SK-N-MC (cell line): ENCODE data around the gene HAUS2.
A peak's percentile ranks its signal among the peaks of the same experiment; 100 is the strongest.

ENCODE experiments used
- DNase-seq: peaks from one replicate; pipeline ENCODE4 v3.0.0-alpha.2; 2011; ENCODE audit warnings: low read depth, low spot score
- H3K27ac ChIP-seq: fragments of 200-600 bp; sonication (generic); 2 replicates; pipeline ENCODE4 v1.5.1; 2016; ENCODE audit warnings: mixed run types
- H3K36me3 ChIP-seq: fragments of 200-600 bp; sonication (generic); 2 replicates; pipeline ENCODE4 v1.6.1; 2017; ENCODE audit warnings: antibody characterized with exemption, low read length, mixed read lengths; ENCODE audit not compliant: insufficient read depth
- H3K4me3 ChIP-seq: fragments of 200-600 bp; sonication (generic); 2 replicates; pipeline ENCODE4 v1.5.1; 2016
- H3K9ac ChIP-seq: fragments of 200-600 bp; sonication (generic); 2 replicates; pipeline ENCODE4 v1.8.0; 2017; ENCODE audit warnings: mixed run types, mixed read lengths; ENCODE audit not compliant: insufficient read length
- H3K9me3 ChIP-seq: fragments of 200-600 bp; sonication (generic); 2 replicates; pipeline ENCODE4 v1.6.1; 2017; ENCODE audit warnings: low read depth, mild to moderate bottlenecking, antibody characterized with exemption, low read length, moderate library complexity, mixed read lengths
- EZH2 ChIP-seq: fragments of 200-600 bp; sonication (generic); IDR thresholded peaks from one replicate; pipeline ENCODE4 v1.6.1; 2017; ENCODE audit warnings: antibody characterized with exemption
- FOXP2 ChIP-seq: optimal IDR thresholded peaks from 2 replicates; pipeline ENCODE3; 2011; ENCODE audit warnings: mild to moderate bottlenecking, moderate library complexity; ENCODE audit not compliant: insufficient read depth; ENCODE audit errors: extremely low read length, control extremely low read depth
- POLR2AphosphoS5 ChIP-seq: IDR thresholded peaks from 2 replicates; pipeline ENCODE4 v1.6.1; 2012; ENCODE audit warnings: mild to moderate bottlenecking, low read depth, low read length, borderline replicate concordance

The HAUS2 gene

GRCh38 chr15:42608752-42609488 is 60.3 kb downstream of the HAUS2 start:
- TF ChIP-seq EZH2 = no peak
- no peak for TF ChIP-seq POLR2AphosphoS5
- no peak for TF ChIP-seq FOXP2
- Histone ChIP-seq H3K27ac (peak overlapping the region; percentile 67), H3K9me3 (no peaks in the 10 kb centered on the region), H3K36me3 (no peaks in the 10 kb centered on the region), H3K4me3 (peak overlapping the region; percentile 49), H3K9ac (peak overlapping the region; percentile 41)
- no peak for DNase-seq

- Histone ChIP-seq H3K27ac (no peak overlapping the region), H3K9ac (no peak overlapping the region), H3K9me3 (no peaks in the 10 kb centered on the region), H3K4me3 (no peak overlapping the region), H3K36me3 (no peaks in the 10 kb centered on the region)
- DNase-seq = no peak
- TF ChIP-seq POLR2AphosphoS5 (no peak), EZH2 (no peak), FOXP2 (no peak)
Observed at GRCh38 chr15:42611532-42611931, 62.9 kb downstream of the HAUS2 start.

GRCh38 chr15:42612367-42612912 is 63.8 kb downstream of the HAUS2 start:
- Histone ChIP-seq H3K9me3 (no peaks in the 10 kb centered on the region), H3K4me3 (no peak overlapping the region), H3K27ac (no peak overlapping the region), H3K9ac (no peak overlapping the region), H3K36me3 (no peaks in the 10 kb centered on the region)
- TF ChIP-seq EZH2 (no peak), POLR2AphosphoS5 (no peak), FOXP2 (no peak)
- DNase-seq = no peak

DNA sequence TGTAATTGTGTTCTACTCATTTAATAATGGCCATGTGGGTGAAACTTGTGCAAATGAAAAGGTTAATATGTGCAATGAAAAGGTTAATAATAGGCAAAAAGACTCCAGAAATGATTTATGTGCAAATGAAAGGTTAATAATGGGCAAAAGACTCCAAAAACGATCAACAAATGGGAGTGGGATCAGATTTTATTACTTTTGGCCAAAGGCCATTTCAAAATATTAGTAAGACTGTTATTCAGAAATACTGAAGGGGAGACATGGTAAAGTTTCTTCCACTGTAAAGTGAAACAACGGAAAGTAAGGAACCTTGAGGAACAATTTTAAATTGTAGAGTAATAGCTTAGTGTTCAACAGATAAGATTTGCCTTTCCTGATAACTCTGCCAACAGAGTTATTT is 67.5 kb downstream of the HAUS2 start:
- Histone ChIP-seq H3K27ac (no peak overlapping the region), H3K4me3 (no peak overlapping the region), H3K9ac (no peak overlapping the region), H3K36me3 (no peaks in the 10 kb centered on the region), H3K9me3 (no peaks in the 10 kb centered on the region)
- no peak for DNase-seq
- TF ChIP-seq POLR2AphosphoS5 (no peak), EZH2 (no peak), FOXP2 (no peak)
